Activated T-helper 1 cell treated with anti-CD3 and anti-CD28 coated beads, Interleukin-2, amount 50 U/mL, for 16 hours (primary cell): Measurements from ENCODE around the gene DSG4.
"Not testable (repeated sequence)": the region's sequence is repeated elsewhere in the genome, so short reads cannot be mapped to it uniquely, and the experiment has no call there.

Source experiments
- DNase-seq, 2 donors: peaks; one replicate each; pipeline ENCODE4 v3.0.0-alpha.2; 2020; ENCODE audit warnings: low read depth in 1 of 2, low spot score in 1 of 2

DSG4 gene, protein sequence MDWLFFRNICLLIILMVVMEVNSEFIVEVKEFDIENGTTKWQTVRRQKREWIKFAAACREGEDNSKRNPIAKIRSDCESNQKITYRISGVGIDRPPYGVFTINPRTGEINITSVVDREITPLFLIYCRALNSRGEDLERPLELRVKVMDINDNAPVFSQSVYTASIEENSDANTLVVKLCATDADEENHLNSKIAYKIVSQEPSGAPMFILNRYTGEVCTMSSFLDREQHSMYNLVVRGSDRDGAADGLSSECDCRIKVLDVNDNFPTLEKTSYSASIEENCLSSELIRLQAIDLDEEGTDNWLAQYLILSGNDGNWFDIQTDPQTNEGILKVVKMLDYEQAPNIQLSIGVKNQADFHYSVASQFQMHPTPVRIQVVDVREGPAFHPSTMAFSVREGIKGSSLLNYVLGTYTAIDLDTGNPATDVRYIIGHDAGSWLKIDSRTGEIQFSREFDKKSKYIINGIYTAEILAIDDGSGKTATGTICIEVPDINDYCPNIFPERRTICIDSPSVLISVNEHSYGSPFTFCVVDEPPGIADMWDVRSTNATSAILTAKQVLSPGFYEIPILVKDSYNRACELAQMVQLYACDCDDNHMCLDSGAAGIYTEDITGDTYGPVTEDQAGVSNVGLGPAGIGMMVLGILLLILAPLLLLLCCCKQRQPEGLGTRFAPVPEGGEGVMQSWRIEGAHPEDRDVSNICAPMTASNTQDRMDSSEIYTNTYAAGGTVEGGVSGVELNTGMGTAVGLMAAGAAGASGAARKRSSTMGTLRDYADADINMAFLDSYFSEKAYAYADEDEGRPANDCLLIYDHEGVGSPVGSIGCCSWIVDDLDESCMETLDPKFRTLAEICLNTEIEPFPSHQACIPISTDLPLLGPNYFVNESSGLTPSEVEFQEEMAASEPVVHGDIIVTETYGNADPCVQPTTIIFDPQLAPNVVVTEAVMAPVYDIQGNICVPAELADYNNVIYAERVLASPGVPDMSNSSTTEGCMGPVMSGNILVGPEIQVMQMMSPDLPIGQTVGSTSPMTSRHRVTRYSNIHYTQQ

GRCh38 chr18:31376477-31376876 lies at the start of gene DSG4:
Gene DSG4 (plus strand): TSS chr18:31376777. CDS start chr18:31376912, 135 bp downstream.
- no peak for DNase-seq

DNA sequence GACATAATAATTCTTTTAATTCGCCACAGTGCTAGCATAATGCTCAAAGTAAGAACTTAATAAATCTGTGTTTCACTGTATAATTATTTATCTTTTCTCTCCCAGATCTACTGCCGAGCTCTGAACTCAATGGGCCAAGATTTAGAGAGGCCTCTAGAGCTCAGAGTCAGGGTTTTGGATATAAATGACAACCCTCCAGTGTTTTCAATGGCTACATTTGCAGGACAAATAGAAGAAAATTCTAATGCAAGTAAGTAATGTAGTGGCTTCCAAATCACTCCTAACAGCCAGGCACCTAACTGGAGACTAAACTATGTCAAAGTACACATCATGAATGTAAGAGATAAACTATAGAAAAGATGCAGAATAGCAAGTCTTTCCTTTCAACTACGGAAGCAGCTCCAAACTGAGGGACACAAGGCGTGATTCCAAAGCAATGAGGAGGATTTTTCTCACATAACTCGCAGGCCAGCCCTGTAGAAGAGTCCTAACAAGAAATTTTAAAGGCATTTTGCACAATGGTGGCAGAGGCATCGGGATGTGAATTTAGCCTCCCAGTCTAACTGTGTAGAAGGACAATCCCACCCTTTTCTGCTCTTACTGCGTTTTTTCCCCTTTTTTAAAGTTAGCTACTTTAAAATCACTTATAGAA lies 46.7 kb upstream of the DSG4 start:
- DNase-seq: no peak

- no peak for DNase-seq
These were observed 33.1 kb upstream of the DSG4 start for GRCh38 chr18:31343454-31343853.

DNA sequence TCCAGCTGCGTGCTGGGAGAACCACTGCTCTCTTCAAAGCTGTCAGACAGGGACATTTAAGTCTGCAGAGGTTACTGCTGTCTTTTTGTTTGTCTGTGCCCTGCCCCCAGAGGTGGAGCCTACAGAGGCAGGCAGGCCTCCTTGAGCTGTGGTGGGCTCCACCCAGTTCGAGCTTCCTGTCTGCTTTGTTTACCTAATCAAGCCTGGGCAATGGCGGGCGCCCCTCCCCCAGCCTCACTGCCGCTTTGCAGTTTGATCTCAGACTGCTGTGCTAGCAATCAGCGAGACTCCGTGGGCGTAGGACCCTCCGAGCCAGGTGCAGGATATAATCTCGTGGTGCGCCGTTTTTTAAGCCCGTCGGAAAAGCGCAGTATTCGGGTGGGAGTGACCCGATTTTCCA lies 23.2 kb upstream of the DSG4 start:
- not testable (repeated sequence) for DNase-seq

GRCh38 chr18:31354990-31355389 lies 21.6 kb upstream of the DSG4 start:
- DNase-seq: no peak

GRCh38 chr18:31356025-31356424 lies 20.6 kb upstream of the DSG4 start:
- no peak for DNase-seq

DNA sequence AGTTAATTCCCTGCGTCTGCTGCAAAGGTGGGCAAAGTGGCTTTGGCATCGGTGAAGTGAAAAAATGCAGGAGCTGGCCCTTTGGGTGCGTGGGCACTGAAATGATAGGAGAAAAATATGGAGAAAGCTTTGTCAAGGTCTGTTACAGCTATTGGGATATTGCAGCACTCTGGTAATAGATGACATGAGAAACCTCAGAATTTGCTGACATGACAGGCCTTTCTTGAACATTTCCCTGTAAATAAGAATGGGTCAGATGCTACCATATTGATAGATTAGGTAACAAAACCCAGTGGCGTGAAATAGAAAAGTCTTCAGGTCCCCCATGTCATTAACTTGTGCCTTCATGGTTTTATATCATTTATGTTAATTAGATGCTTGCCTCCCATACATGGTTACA lies 12.4 kb upstream of the DSG4 start:
- DNase-seq: no peak

GRCh38 chr18:31369478-31369877 lies 7.1 kb upstream of the DSG4 start:
- no peak for DNase-seq

GRCh38 chr18:31371989-31372388 lies 4.6 kb upstream of the DSG4 start:
- no peak for DNase-seq

GRCh38 chr18:31373641-31374040 lies 2.9 kb upstream of the DSG4 start:
- DNase-seq: no peak

- DNase-seq: no peak
These were observed 4.3 kb downstream of the DSG4 start for GRCh38 chr18:31380912-31381311.

DNA sequence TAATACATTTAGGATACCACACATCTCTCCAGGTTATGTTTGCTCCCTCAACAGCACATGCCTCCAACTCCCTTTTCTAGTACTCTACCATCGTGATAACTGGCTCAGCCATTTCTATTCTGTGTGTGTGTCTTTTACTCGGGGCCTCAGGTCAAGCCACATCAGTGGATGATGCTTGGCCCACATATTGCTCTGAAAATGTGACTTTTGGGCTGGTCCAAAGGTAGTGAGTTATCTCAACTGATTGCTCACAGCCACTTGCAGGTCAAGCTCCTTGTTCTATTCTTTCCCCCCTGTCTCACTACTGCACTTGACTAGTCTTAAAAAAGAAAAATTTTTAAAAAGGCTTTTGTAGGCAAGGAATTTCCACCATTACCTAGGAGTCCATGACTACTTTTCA lies 5.5 kb downstream of the DSG4 start:
- DNase-seq: no peak

GRCh38 chr18:31386741-31387140 lies 10.2 kb downstream of the DSG4 start:
- DNase-seq: no peak

DNA sequence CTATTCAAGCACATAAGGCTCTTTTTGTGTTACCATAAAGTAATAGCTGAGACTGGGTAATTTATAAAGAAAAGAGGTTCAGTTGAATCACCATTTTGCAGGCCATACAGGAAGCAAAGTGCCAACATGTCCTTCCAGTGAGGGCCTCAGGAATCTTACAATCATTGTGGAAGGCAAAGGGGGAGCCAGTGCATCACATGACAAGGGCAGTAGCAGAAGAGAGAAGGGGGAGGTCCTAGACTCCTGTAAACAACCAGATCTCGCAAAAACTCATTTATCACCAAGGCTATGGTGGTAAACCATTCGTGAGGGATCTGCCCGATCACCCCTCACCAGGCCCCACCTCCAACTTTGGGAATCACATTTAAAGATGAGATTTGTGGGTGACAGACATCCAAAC lies 16.7 kb downstream of the DSG4 start:
- DNase-seq: no peak

GRCh38 chr18:31396796-31397612 lies 20.4 kb downstream of the DSG4 start:
- DNase-seq: no peak

- DNase-seq: no peak
These were observed 21.6 kb downstream of the DSG4 start for GRCh38 chr18:31398191-31398590.

DNA sequence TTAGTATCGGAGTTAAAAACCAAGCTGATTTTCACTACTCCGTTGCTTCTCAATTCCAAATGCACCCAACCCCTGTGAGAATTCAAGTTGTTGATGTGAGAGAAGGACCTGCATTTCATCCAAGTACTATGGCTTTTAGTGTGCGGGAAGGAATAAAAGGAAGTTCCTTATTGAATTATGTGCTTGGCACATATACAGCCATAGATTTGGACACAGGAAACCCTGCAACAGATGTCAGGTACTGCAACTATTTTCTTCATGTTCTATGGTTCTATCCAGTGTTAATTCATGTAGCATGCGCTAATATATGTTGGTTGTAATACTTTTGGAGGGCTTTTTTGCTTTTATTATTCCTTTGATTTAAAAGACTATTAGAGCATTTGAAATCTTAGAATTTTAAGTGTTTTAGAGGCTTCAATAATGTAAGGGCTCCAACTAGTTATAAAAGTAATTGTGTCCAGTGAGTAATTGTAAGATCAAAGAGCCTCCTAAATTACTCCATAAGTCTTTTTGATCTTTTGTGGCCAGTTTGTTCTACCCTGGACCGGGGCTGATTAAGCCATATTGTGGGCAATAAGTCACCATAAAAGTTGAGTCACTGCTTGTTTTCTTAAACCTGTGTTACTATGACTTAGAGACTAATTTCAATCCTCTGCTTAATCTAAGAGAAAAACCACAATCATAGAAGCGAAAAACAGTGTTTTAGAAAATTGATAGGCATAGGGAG lies 22.9 kb downstream of the DSG4 start:
- no peak for DNase-seq

DNA sequence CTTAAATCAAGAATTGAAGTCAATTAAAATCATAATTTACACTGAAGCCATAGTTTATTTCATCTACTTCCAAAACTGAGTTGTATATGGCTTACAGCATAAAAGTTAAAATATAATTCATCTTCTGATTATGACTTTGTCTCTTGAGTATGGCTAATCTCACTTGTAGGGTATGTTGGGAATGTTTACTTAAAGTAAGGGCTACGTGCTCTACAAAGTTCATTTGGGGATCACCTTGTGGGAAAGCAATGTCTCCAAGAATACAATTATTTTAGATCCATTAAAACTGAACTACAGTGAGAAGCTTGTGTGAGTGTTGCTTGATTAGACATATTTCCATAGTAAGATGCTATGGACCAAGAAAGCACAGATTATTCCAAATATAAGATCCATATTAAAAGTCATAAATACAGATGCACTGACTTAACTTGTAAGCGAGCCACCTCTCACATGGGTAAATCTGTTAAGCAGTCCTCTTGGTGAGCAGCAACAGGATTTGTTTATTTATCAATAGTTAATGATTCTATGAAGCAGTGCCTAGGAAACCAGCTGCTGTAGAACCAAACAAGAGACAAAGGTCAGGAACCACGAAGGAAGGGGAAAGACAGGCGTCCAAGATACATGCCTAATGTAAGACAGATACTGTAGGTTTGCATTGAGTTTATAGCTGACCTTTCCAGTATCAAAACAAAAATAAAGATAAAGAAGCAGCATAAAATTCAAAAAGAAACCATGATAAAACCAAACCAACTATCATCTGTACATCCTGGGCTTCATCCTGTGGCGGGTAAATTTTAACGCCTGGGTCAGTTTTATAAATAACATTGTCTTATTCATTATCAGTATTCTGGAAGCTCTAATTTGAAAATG lies 24.8 kb downstream of the DSG4 start:
- DNase-seq: no peak

DNA sequence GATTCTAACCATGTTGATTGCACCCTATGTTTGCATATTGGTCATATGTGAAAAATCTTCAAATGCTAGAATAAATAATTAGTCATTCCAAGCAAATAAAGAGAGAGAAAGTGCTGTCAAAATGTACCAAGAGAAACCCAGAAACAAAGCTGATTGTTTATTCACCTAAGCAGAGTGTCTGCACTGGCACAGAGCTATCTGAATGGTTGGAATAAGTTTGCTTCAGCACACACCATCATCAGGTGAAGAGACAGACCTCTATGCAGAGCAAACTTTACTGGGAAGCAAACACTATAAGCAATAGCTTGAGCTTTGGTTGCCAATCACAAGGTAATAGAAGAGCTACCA lies 25.4 kb downstream of the DSG4 start:
- DNase-seq: no peak
